Mammary epithelial cell (primary cell): Measurements from ENCODE around the gene POLR2J.
"Not testable (repeated sequence)": the region's sequence is repeated elsewhere in the genome, so short reads cannot be mapped to it uniquely, and the experiment has no call there.

Experiments
- CTCF ChIP-seq, 2 donors: IDR thresholded peaks in 1 of 2; conservative IDR thresholded peaks in 1 of 2; 2 replicates each; pipeline ENCODE4 v1.5.1; 2011 to 2012; ENCODE audit warnings: inconsistent platforms in 2 of 2, low read length in 2 of 2, mild to moderate bottlenecking in 2 of 2, control low read depth in 1 of 2, low read depth in 1 of 2; ENCODE audit not compliant: insufficient read depth in 1 of 2; ENCODE audit errors: extremely low read depth in 1 of 2
- EZH2 ChIP-seq: IDR thresholded peaks from 2 replicates; pipeline ENCODE4 v1.6.1; 2012; ENCODE audit warnings: low read length, inconsistent platforms, borderline replicate concordance

DNA sequence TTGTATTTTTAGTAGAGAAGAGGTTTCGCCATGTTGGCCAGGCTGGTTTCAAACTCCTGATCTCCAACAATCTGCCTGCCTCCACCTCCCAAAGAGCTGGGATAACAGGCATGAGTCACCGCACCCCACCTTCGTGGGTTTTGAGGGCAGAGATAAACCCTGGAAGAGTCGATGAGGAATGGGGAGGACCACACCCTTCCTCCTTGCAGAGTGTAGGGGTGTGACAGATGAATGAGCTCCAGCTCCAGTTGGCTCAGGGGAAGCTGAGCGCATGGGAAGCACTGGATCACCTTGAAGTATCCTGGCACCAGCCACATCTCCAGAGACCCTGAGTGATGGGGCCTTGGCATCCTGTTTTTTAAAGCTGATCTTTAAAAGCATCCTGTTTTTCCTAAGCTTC lies 5.6 kb upstream of the POLR2J start:
- not testable (repeated sequence) for TF ChIP-seq CTCF (conservative IDR thresholded peaks at IDR 0.05 in 1 of 2, IDR thresholded peaks at IDR 0.05 in 1 of 2; ENCODE audit: extremely low read depth in 1 of 2, insufficient read depth in 1 of 2, low read depth in 1 of 2, low read length in 2 of 2); EZH2
